ENCODE results near the gene BRAT1.
"Not testable (repeated sequence)": the region's sequence is repeated elsewhere in the genome, so short reads cannot be mapped to it uniquely, and the experiment has no call there.

The BRAT1 gene

DNA sequence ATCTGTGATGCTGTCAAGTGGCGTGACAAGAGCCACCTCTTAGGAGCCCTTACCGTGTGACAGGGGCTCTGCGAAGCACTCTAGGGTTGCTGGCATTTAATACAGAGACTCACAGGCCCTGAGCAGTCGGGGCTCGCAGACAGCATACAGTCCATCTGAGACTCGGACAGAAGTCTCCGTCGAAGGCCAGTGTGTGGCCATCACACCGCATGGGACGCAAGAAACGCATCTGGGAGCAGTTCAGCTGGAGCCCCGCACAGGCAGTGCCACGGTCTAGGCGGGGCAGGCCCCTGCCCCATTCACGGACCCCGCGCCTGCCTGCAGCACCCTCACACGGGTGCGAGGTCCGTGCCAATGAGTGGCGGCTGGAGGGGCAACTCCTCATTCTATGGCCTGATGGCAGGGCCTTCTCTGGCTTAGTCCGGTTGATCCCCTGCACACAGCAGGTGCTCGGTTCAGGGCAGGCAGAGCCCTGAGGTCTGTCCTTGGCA lies 37.1 kb upstream of the BRAT1 start:
- TF ChIP-seq, protein P1, sequence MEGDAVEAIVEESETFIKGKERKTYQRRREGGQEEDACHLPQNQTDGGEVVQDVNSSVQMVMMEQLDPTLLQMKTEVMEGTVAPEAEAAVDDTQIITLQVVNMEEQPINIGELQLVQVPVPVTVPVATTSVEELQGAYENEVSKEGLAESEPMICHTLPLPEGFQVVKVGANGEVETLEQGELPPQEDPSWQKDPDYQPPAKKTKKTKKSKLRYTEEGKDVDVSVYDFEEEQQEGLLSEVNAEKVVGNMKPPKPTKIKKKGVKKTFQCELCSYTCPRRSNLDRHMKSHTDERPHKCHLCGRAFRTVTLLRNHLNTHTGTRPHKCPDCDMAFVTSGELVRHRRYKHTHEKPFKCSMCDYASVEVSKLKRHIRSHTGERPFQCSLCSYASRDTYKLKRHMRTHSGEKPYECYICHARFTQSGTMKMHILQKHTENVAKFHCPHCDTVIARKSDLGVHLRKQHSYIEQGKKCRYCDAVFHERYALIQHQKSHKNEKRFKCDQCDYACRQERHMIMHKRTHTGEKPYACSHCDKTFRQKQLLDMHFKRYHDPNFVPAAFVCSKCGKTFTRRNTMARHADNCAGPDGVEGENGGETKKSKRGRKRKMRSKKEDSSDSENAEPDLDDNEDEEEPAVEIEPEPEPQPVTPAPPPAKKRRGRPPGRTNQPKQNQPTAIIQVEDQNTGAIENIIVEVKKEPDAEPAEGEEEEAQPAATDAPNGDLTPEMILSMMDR (conservative IDR thresholded peaks at IDR 0.05; ENCODE audit: low read depth, low read length), result no peak
- no peak for DNase-seq (ENCODE audit: low read depth)
- H3K4me3 ChIP-seq (ENCODE audit: low read length), result no peak overlapping the region

DNA sequence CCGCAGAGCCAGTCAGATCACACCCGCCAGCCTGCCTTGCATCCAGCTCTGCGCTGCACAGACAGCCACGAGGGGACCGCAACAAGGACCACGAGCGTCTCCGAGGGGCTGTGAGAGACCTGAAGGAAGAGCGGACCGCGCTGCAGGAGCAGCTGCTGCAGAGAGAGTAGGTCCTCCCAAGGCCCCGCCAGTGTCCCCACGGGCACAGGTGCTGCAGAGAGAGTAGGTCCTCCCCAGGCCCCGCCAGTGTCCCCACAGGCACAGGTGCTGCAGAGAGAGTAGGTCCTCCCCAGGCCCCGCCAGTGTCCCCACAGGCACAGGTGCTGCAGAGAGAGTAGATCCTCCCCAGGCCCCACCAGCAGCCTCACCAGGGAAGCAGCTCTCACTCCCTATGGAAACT lies 34.6 kb upstream of the BRAT1 start:
- DNase-seq (ENCODE audit: low read depth); H3K4me3 ChIP-seq (ENCODE audit: low read length): not testable (repeated sequence)

DNA sequence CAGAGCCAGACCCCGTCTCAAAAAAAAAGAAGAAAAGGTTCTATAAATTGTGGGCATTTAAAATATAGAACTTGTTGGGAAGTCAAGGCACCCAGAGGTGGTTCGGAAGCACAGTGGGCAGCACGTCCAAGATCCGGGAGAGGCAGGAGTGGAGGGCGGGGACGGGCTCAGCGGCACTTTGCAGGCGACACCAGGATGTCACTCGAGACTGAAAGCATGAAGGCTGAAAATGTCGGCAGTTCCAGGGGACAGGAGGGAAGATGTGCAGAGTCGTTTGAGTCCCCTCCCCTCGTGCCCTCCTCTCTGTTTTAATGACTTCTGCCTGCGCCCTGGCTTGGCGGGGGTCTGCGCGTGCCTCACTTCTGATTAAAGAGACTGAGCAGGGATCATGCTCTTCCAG lies 34.0 kb upstream of the BRAT1 start:
- H3K4me3 ChIP-seq (ENCODE audit: low read length), result no peak overlapping the region
- TF ChIP-seq, protein P1 (conservative IDR thresholded peaks at IDR 0.05; ENCODE audit: low read depth, low read length), result no peak
- no peak for DNase-seq (ENCODE audit: low read depth)

- TF ChIP-seq, protein P1 (conservative IDR thresholded peaks at IDR 0.05; ENCODE audit: low read depth, low read length), result no peak
- H3K4me3 ChIP-seq (ENCODE audit: low read length), result no peak overlapping the region
- DNase-seq (ENCODE audit: low read depth), result no peak
Measured at GRCh38 chr7:2587778-2588177, 32.5 kb upstream of the BRAT1 start.

DNA sequence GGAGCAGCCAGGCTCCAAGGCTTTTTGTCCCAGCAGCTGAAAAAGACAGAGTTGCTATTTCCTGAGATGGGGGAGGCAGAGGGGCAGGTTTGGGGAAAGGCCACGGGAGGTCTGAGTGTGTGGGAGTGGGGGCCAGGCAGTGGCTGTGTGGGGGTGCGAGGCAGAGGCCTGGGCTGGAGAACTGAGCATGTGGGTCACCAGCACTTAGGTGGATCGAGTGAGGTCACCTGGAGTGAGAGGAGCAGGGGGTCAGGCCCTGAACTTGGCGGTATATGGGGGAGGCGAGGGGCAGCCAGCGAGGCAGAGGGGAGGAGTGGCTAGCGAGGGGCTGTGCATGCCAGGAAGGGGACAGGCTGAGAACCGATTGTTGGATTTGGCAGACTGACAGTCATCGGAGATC lies 31.8 kb upstream of the BRAT1 start:
- no peak overlapping the region for H3K4me3 ChIP-seq (ENCODE audit: low read length)
- no peak for DNase-seq (ENCODE audit: low read depth)
- TF ChIP-seq, protein P1 (conservative IDR thresholded peaks at IDR 0.05; ENCODE audit: low read depth, low read length), result no peak

GRCh38 chr7:2586326-2587020 lies 31.1 kb upstream of the BRAT1 start:
- TF ChIP-seq, protein P1 (conservative IDR thresholded peaks at IDR 0.05; ENCODE audit: low read depth, low read length), result no peak
- DNase-seq (ENCODE audit: low read depth), result no peak
- no peak overlapping the region for H3K4me3 ChIP-seq (ENCODE audit: low read length)

- TF ChIP-seq, protein P1 (conservative IDR thresholded peaks at IDR 0.05; ENCODE audit: low read depth, low read length), result no peak
- H3K4me3 ChIP-seq (ENCODE audit: low read length), result no peak overlapping the region
- DNase-seq (ENCODE audit: low read depth), result no peak
Measured at GRCh38 chr7:2585446-2585845, 30.1 kb upstream of the BRAT1 start.
